Prostate gland (tissue), 2 donors: Measurements from ENCODE around the gene RHPN2.

ENCODE experiments used
- POLR2A ChIP-seq: fragments of 450-650 bp; IDR thresholded peaks from one replicate; pipeline ENCODE4 v1.6.1; 2016; ENCODE audit warnings: antibody characterized with exemption, mild to moderate bottlenecking
- POLR2AphosphoS5 ChIP-seq: sonication (generic); formaldehyde crosslinking; IDR thresholded peaks from one replicate; pipeline ENCODE4 v1.6.1; 2017; ENCODE audit warnings: antibody characterized with exemption
- TF ChIP-seq, protein P1 (sequence below), 4 experiments: fragments of 200-600 bp in 2 of 4; fragments of 450-650 bp in 2 of 4; sonication (generic) in 2 of 4; IDR thresholded peaks; 1 replicate in 3 of 4; 2 replicates in 1 of 4; pipeline ENCODE4 v1.5.1; 2016 to 2019; ENCODE audit warnings: antibody characterized with exemption in 4 of 4, mild to moderate bottlenecking in 2 of 4, moderate library complexity in 2 of 4

DNA sequence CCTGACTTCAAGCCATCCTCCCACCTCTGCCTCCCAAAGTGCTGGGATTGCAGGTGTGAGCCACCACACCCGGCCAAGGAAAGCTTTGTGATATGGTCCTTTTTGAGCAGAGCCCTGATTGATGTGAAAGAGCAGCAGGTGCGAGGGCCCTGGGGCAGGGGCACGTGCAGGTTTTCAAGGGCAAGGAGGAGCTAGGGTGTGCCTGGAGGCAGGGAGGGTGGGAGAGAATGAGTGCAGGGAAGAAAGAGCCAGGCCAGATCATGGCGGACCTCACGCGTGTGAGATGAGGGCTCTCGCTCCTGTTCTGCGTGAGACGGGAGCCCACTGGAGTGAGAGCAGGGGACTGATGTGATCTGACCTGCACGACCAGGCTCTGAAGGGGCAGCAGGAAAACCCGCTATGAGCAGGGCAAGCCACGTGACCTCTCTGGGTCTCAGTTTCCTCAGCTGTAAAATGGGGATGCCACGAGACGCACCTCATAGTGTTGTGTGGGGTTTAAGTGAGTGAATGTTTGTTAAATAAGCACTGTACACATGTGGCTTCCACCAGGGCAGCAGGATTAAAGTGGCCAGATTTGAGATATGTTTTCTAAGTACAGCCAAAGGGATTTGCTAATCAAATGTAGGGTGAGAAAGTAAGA is 66.9 kb downstream of the RHPN2 start:
- TF ChIP-seq, protein P1, sequence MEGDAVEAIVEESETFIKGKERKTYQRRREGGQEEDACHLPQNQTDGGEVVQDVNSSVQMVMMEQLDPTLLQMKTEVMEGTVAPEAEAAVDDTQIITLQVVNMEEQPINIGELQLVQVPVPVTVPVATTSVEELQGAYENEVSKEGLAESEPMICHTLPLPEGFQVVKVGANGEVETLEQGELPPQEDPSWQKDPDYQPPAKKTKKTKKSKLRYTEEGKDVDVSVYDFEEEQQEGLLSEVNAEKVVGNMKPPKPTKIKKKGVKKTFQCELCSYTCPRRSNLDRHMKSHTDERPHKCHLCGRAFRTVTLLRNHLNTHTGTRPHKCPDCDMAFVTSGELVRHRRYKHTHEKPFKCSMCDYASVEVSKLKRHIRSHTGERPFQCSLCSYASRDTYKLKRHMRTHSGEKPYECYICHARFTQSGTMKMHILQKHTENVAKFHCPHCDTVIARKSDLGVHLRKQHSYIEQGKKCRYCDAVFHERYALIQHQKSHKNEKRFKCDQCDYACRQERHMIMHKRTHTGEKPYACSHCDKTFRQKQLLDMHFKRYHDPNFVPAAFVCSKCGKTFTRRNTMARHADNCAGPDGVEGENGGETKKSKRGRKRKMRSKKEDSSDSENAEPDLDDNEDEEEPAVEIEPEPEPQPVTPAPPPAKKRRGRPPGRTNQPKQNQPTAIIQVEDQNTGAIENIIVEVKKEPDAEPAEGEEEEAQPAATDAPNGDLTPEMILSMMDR (IDR thresholded peaks at IDR 0.05) = no peak
- TF ChIP-seq POLR2A (no peak), POLR2AphosphoS5 (no peak)
